Measurements from ENCODE around the gene CTNNA3. TPM values are rescaled to one million over a fixed set of nuclear protein-coding genes. Genes with fewer than 3 reads are reported as not detected.

CTNNA3 gene
- total RNA-seq (10 to 100 TPM; 18.3 to 19.4 TPM), polyA plus RNA-seq (ENCODE audit: insufficient read depth, low read depth, low replicate concordance) (17.8 TPM)
- long read RNA-seq, donor 1, partial matches to known transcripts, result 14 of 14 reads
- long read RNA-seq, donor 1, other reads (novel, unspliced or antisense), result 0 of 14 reads
- long read RNA-seq, donor 2, result 0 reads

DNA sequence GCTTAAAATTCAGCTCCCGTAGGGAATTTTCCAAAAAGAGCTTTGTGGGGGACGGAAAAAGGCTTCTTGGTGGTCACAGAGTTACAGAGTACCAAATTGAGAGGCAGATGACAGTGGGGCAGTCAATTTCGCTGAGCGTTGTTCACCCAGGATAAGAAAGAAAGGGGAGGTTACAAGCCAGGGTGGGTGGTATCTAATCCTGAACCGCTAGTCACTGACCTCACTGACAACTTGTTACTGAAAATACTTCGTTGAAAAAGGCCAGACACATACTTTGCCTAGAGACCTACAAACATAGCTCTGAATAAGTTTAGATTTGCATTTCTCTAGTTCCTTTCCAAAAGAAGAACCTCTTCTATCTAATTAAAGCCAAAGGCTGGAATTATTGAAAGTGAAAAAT, at the start of gene CTNNA3:
Gene CTNNA3 (minus strand): TSS at position 167 of the 400 bp plus-strand sequence.
- no peak for DNase-seq
- Histone ChIP-seq H3K36me3 (ENCODE audit: low read depth, missing control alignments) (no peaks in the 10 kb centered on the region), H3K27ac (peak within 1 kb of the TSS; percentile 5 to 41), H3K4me3 (peak within 1 kb of the TSS in 1 of 2 donors; percentile 15), H3K9me3 (no peaks in the 10 kb centered on the region), H3K27me3 (no peaks in the 10 kb centered on the region), H3K4me1 (no peaks in the 10 kb centered on the region)
- intact Hi-C loops (cut with DNase I; ENCODE audit: low total_unique reads), result no loop called here
- 15 to 36% methylated on average over 6 of the region's 6 CpGs for WGBS, 2 donors
- TF ChIP-seq POLR2A (IDR thresholded peaks at IDR 0.05), result no peak
- TF ChIP-seq, protein P1, sequence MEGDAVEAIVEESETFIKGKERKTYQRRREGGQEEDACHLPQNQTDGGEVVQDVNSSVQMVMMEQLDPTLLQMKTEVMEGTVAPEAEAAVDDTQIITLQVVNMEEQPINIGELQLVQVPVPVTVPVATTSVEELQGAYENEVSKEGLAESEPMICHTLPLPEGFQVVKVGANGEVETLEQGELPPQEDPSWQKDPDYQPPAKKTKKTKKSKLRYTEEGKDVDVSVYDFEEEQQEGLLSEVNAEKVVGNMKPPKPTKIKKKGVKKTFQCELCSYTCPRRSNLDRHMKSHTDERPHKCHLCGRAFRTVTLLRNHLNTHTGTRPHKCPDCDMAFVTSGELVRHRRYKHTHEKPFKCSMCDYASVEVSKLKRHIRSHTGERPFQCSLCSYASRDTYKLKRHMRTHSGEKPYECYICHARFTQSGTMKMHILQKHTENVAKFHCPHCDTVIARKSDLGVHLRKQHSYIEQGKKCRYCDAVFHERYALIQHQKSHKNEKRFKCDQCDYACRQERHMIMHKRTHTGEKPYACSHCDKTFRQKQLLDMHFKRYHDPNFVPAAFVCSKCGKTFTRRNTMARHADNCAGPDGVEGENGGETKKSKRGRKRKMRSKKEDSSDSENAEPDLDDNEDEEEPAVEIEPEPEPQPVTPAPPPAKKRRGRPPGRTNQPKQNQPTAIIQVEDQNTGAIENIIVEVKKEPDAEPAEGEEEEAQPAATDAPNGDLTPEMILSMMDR (IDR thresholded peaks at IDR 0.05), result no peak

DNA sequence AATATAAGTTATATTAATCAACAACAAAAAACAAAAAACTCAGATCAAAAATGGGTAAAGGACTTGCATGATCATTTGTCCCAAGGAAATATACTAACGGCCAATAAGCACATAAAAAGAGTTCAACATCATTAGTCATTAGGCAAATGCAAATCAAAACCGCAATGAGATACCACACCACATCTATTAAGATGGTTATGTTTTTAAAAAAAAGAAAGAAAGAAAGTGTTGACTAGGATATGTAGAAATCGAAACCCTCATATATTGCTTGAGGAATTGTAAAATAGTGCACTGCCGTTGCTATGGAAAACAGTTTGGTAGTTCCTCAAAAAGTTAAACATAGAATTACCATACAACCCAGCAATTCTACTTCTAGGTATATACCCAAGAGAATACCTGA, 39.4 kb upstream of the CTNNA3 start:
- no peaks in the 10 kb centered on the region for H3K27me3 ChIP-seq
- 85 to 88% methylated on average over 4 of the region's 4 CpGs for WGBS, 2 donors
- no peak for DNase-seq
- intact Hi-C loops (cut with DNase I; ENCODE audit: low total_unique reads), result no loop called here
- H3K4me3 ChIP-seq, result no peak overlapping the region
- no peaks in the 10 kb centered on the region for H3K9me3 ChIP-seq
- no peaks in the 10 kb centered on the region for H3K36me3 ChIP-seq (ENCODE audit: low read depth, missing control alignments)
- H3K4me1 ChIP-seq, result no peaks in the 10 kb centered on the region
- no peak for TF ChIP-seq POLR2A (IDR thresholded peaks at IDR 0.05)
- TF ChIP-seq, protein P1 (IDR thresholded peaks at IDR 0.05), result no peak
- no peak overlapping the region for H3K27ac ChIP-seq

DNA sequence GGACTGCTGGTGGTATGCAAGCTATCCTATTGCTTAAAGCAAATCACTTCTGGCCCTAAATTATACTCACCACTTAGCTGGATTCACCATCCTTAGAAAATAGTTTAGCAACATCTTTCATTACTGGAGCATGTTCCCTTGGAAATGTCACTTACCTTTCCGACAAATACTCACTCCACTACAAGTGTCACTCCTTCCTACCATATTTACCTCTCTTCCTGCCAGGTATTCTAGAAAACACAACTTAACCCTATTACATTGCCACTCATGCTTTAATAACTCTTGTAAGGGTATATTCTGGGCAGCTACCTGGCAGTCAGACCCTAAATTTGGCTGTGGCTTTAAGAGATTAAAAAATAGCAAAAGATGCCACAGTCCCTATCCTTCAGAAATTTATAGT, 37.5 kb upstream of the CTNNA3 start:
- TF ChIP-seq POLR2A (IDR thresholded peaks at IDR 0.05), result no peak
- TF ChIP-seq, protein P1 (IDR thresholded peaks at IDR 0.05), result no peak
- DNase-seq, result no peak
- Histone ChIP-seq H3K27ac (no peak overlapping the region), H3K4me1 (no peaks in the 10 kb centered on the region), H3K9me3 (no peaks in the 10 kb centered on the region), H3K36me3 (ENCODE audit: low read depth, missing control alignments) (no peaks in the 10 kb centered on the region), H3K4me3 (no peak overlapping the region), H3K27me3 (no peaks in the 10 kb centered on the region)
- WGBS, 2 donors, result 94 to 95% methylated on average over 1 of the region's 1 CpG
- intact Hi-C loops (cut with DNase I; ENCODE audit: low total_unique reads), result no loop called here

DNA sequence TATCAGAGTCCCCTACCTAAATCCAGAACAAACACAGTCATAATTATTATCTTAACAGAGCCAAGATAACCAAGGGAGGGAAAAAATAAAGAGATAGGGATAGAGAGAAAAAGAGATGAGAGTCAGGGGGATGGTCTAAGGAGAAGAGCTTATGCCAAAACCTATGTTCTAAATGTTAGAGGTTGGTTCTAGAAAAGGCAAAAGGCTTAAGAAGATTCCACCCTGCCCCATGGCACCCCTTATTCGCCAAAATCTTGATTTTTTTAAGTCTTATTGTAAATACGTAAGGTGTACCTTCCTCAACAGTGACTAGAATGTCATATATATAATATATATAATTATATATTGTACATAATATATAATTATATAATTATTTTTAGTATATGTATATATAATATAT, 29.6 kb upstream of the CTNNA3 start:
- Histone ChIP-seq H3K27me3 (no peaks in the 10 kb centered on the region), H3K9me3 (no peaks in the 10 kb centered on the region), H3K36me3 (ENCODE audit: low read depth, missing control alignments) (no peaks in the 10 kb centered on the region), H3K27ac (no peak overlapping the region), H3K4me3 (no peak overlapping the region), H3K4me1 (no peaks in the 10 kb centered on the region)
- 75 to 89% methylated on average over 2 of the region's 2 CpGs for WGBS, 2 donors
- TF ChIP-seq POLR2A (IDR thresholded peaks at IDR 0.05), result no peak
- TF ChIP-seq, protein P1 (IDR thresholded peaks at IDR 0.05), result no peak
- intact Hi-C loops (cut with DNase I; ENCODE audit: low total_unique reads), result no loop called here
- DNase-seq, result no peak

DNA sequence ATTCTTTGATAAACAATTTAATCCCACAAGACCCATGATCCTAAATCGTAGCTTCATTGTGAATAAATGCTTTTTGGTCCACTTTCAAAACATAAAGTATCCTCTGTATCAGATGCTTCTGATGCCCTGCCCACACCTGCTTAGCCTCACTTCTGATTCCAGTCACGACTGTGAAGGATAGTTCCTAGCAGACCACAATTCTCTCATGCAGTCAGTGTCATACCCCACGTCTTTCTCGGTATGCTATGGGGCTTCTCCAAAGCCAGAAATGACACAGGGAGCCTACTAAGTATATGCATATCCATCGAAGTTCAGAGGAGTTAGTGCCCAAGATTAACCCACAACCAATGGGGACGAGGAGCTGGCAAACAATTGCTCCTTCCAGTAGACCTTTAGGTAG, 27.6 kb upstream of the CTNNA3 start:
- intact Hi-C loops (cut with DNase I; ENCODE audit: low total_unique reads), result no loop called here
- Histone ChIP-seq H3K4me1 (no peaks in the 10 kb centered on the region), H3K4me3 (no peak overlapping the region), H3K9me3 (no peaks in the 10 kb centered on the region), H3K36me3 (ENCODE audit: low read depth, missing control alignments) (no peaks in the 10 kb centered on the region), H3K27me3 (no peaks in the 10 kb centered on the region), H3K27ac (no peak overlapping the region)
- WGBS, 2 donors, result 68 to 80% methylated on average over 6 of the region's 6 CpGs
- TF ChIP-seq POLR2A (IDR thresholded peaks at IDR 0.05), result no peak
- TF ChIP-seq, protein P1 (IDR thresholded peaks at IDR 0.05), result no peak
- no peak for DNase-seq

Measured in testis (tissue), 5 donors.